Iris pigment epithelial cell (primary cell): ENCODE results near the gene RPS6KA5.
"Not testable (repeated sequence)": the region's sequence is repeated elsewhere in the genome, so short reads cannot be mapped to it uniquely, and the experiment has no call there.

Experiments
- DNase-seq: peaks from one replicate; pipeline ENCODE4 v3.0.0-alpha.2; 2011; ENCODE audit warnings: low read depth

Gene RPS6KA5

GRCh38 chr14:90830931-90831701 is 229.3 kb downstream of the RPS6KA5 start:
- DNase-seq: no peak

- no peak for DNase-seq
These were observed 230.8 kb downstream of the RPS6KA5 start for GRCh38 chr14:90829677-90830076.

GRCh38 chr14:90828642-90829487 is 231.6 kb downstream of the RPS6KA5 start:
- DNase-seq: no peak

DNA sequence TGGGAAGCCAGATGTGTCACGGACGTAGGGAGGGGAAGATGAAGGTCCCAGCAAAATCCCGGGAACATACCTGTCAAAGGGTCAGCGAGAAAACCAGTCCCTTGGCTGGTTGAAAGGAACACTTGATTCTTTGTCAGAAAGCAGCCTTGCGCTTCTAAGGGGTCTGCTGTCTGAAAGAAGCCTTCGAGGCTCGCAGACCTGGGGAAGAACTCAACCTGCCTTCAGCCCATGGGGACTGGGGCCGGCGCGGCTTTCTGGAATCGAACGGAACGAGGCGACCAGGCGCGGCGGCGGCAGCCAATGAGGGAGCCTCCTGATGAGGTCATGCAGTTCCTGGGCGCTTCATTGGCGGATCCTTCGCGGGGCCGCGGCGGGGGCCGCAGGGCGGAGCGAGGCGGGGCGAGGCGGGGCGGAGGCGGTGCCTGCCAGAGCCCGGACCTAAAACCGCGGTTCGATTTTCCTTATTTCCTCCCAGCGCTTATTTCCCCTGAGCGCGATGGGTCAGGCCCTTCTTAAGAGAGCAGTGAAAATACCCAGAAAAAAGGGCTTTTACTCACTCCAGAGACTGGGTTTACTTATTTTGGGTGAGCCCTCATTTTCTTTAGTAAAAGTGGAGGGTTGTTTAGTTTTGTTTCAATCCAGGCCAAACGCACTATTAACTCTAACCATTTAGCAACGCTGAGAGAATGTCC is 232.4 kb downstream of the RPS6KA5 start:
- peak; percentile 86 for DNase-seq

DNA sequence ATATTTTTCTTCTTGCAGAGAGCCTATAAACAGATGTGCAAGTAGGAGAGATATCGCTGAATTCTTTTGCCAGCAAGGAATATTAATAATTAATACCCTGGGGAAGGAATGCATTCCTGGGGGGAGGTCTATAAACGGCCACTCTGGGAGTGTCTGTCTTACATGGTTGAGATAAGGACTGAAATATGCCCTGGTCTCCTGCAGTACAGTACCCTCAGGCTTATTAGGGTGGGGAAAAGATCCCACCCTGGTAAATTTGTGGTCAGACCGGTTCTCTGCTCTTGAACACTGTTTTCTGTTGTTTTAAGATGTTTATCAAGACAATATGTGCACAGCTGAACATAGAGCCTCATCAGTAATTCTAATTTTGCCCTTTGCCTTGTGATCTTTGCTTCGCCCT is 236.9 kb downstream of the RPS6KA5 start:
- not testable (repeated sequence) for DNase-seq

DNA sequence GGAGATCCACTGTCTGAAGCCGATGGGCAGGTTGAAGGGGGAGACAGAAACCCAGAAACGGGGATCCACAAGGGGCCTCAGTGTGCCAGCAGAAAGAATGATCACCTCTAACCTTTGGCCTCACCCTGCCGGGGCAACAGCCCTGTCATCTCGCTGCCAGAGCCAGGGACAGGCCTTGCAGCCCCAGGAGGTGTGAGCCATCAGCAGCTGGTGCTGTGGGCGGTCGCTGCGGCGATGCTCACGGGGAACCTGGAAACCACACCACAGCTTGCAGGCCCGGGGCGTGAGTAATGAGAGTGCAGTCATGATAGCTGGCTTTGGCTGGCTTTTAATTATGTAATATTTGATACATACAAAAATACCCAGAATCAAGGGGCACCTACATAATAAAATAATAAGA is 239.5 kb downstream of the RPS6KA5 start:
- peak; percentile 59 for DNase-seq

DNA sequence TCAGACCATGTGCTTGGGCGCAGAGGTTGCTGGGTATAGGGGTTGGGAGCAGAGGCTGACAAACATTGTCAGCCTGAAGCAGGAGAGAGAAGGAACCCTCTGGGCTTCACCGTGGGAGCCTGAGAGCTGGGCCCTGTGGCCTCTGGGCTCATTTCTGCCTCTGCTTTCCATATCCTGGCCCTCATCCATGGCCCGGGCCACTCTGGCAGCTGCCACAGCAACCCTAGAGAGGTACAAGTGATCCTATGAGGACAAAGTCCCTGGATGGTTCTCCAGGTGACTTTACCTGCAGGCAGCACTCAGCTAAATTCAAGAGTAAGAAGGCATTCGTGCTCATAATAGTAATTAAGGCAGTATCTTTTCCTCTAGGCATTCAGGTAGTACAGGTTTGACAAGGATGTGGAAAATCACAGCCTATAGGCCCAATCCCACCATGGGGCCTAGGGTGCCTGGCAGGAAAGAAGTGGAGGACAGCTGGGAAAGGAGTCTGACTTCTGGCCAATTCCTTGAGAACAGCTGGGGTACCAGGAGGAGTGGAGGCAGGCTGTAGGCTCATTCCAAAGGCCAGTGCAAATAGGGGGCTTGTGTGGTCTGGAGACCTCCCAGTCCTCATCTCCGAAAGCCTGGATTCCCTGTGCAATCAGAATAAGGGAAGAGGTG is 240.6 kb downstream of the RPS6KA5 start:
- DNase-seq: no peak

DNA sequence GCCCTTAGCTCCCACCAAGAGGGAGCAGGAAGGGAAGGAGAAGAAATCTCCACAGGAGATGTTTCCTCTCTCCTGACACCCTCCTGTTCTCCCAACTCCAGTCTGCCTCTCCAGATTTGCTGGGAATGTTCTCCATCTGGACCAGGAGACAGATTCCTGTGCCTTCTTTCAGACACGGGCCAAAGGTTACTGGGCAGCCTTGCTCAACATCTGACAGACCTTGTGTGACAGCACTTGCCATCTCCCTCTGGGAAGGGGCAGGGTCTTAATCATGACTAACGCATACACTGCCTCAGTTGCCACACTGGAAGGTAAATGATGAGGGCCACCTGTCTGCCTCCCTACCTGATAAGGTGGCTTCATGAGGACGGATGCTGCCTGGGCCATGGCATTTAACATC is 241.7 kb downstream of the RPS6KA5 start:
- DNase-seq: no peak

DNA sequence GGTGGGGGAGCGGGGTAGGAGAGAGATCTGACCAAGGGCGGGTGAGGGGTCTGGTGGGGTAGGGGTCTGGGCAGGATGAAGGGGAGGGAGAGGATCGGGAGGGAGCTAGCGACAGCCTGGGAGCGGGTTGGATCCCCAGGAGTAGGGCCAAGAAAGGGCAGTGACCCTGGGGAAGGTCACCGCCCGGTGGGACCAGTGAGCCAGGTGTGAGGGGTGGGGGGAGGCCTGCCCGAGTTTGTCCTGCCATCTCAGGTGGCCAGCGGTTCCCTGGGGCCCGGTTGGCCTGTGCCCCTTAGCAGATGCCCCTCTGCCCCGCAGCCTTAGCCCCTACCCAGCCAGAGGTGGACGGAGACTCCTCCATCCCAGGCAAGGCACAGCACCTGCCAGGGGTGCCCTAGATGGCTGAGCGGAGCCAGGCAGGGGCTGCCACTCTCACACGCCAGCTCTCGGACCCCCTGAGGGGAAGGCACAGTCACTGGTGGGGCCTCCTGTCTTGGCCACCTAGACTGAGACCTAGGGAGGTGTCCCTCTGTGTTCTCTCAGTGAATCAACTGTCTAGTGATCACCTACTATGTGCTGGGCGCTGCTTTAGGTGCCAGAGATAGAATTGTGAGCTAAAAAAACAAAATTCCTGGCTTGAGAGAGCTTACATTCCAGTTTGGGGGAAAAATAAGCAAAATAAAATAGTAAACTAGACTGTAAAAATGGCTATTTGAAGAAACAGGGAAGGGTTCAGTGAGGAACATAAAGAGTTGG is 243.6 kb downstream of the RPS6KA5 start:
- no peak for DNase-seq

GRCh38 chr14:90815822-90816662 is 244.4 kb downstream of the RPS6KA5 start, which contains the start of gene TTC7B:
TSS of gene TTC7B (minus strand) at chr14:90816430. CDS start at chr14:90816295, 135 bp downstream.
- no peak for DNase-seq

- no peak for DNase-seq
These were observed 244.9 kb downstream of the RPS6KA5 start for GRCh38 chr14:90815572-90815821.

DNA sequence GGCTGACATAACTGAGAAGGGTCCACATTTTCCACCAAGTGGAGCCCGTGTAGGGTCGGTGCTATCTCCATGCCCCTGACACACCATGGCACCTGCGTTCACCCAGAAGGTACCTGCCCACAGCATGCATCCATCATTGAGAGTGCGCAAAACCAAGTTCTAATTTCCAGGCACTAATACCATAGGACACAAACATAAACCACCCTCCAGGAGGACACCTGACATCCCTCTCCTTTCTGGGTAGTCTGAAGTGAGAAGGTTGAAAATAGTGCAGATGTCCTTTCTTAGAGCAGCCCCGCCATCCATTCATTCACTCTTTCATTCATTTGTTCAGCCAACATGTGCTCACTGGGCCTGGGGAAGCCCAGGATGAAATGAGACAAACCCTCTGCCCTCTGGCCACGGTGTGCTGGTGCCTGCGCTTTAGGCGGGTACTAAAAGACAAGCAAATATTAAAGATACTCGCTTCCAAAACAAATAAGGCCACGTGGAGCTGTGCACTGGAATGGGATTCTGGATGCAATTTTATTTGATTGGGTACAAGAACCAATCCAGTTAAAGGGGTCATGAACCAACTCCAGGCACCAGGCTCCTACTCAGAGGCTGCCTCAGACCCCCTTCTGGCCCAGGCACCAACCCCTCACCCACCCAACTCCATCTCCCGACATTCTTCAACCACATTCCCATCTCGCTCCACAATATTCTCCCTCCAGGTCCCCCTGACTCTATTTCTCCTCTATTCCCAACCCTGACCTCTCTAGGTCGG is 245.5 kb downstream of the RPS6KA5 start:
- DNase-seq: no peak

DNA sequence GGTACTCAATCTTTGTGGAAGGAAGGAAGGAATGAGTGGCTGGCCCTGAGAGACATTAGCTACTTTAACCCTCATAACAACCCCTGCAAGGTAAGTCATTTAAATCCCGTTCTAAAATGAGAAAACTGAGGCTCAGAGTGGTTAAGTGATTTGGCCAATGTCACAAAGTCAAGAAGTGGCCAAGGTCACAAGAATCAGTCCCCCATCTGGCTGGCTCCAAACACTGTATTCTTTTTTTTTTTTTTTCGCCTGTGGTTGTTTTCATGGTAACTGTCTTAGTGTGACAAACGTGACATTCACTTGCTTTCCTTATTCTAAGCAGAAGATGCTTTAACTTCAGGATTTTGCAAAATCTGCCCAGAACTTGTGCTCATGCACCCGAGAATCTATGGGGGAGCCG is 247.0 kb downstream of the RPS6KA5 start:
- no peak for DNase-seq

GRCh38 chr14:90812109-90812508 is 248.3 kb downstream of the RPS6KA5 start:
- no peak for DNase-seq

GRCh38 chr14:90811641-90812040 is 248.8 kb downstream of the RPS6KA5 start:
- DNase-seq: no peak

DNA sequence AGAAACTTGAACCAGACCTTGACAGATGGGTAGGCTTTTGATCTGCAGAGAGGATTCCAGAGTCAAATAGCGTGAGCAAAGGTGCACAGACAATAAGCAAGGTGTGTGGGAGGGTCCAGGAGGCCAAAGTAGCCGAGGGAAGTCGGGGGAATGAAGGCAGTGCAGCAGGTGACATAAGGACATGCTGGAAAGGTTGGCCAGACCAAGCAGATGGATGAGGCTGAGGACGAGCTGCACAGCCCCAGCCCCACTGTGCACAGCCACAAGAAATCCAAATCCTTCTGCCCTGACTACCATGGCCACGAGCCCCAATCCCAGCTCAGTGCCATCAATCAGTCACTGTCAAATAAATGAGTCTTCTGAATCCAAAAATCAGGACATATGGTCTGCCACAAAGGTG is 249.6 kb downstream of the RPS6KA5 start:
- DNase-seq: no peak

GRCh38 chr14:90809530-90810312 is 250.7 kb downstream of the RPS6KA5 start:
- DNase-seq: no peak

- DNase-seq: peak; percentile 47
These were observed 251.5 kb downstream of the RPS6KA5 start for GRCh38 chr14:90808759-90809529.
